Measurements from ENCODE around the gene EPB41L3.

- TF ChIP-seq CTCF (IDR thresholded peaks at IDR 0.05), result no peak
- no peak for TF ChIP-seq EP300 (IDR thresholded peaks at IDR 0.05)
Observed at GRCh38 chr18:5425721-5426120, 118.1 kb downstream of the EPB41L3 start.
